ENCODE data around the gene GPR22.

GRCh38 chr7:107472116-107472515, 2.3 kb downstream of the GPR22 start:
- no peak for TF ChIP-seq POLR2A (IDR thresholded peaks at IDR 0.05)
- no peak for TF ChIP-seq CTCF (IDR thresholded peaks at IDR 0.05 in 8 of 11, conservative IDR thresholded peaks at IDR 0.05 in 3 of 11)
- TF ChIP-seq POLR2AphosphoS5 (IDR thresholded peaks at IDR 0.05), result no peak
